ENCODE results near the gene STX7.

The STX7 gene

DNA sequence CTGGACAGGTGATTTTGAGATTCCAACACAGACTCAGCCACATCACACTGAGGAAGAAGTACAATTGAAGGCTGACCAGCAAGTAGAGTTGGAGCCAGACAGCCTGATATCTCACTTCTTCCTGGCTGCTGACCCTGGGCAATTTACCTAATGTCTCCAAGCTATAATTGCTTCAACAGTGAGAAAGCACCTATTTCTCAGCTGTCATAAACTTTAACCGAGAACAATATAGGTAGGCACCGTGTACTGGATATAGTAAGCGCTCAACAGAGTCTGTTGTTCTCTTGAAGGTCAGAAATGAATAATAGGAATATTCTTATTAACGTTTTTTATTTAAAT is 28.3 kb downstream of the STX7 start:
- TF ChIP-seq, protein P1, sequence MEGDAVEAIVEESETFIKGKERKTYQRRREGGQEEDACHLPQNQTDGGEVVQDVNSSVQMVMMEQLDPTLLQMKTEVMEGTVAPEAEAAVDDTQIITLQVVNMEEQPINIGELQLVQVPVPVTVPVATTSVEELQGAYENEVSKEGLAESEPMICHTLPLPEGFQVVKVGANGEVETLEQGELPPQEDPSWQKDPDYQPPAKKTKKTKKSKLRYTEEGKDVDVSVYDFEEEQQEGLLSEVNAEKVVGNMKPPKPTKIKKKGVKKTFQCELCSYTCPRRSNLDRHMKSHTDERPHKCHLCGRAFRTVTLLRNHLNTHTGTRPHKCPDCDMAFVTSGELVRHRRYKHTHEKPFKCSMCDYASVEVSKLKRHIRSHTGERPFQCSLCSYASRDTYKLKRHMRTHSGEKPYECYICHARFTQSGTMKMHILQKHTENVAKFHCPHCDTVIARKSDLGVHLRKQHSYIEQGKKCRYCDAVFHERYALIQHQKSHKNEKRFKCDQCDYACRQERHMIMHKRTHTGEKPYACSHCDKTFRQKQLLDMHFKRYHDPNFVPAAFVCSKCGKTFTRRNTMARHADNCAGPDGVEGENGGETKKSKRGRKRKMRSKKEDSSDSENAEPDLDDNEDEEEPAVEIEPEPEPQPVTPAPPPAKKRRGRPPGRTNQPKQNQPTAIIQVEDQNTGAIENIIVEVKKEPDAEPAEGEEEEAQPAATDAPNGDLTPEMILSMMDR (IDR thresholded peaks at IDR 0.05; ENCODE audit: low read depth, low read length) = no peak
- H3K4me3 ChIP-seq (ENCODE audit: low read depth, low read length) = no peak overlapping the region

DNA sequence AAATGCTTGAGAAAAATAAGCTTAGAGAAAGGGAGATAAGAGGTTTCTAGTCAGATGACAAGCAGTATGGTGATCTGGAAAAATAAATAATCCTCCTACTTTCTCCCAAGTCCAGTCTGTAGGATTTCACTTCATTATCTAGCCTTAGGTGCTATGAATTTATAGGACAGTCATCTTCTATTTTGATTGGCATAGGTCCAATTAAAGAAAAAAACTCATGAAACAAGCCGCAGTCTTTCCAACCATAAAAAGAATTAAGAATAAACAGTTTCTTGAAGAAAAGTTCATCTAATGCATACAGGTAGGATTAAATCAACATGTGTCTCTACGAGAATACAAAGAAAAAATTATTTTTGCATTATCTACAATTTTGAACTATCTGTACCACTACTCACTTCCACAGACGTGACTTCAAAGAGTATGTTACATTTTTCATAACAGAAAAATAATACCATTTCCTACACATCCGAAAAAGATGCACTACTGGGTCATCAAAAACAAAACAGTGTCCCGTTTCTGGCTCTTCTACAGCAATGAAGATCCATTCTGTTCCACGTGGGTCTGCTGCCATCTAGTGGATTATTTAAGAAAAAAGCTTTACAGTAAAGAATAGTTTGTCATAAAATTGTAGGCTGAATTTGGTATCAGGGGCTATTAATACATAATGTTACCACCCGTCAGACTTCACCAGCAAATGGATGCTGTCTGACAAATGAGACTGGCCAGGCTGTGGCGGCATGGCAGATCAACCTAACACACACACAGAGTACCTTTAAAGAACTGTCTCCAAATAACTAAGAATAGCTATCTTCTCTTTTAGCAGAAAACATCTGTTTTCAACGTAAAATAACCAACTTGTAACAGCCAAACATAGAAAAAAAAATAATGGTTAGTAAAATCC is 28.9 kb downstream of the STX7 start:
- TF ChIP-seq, protein P1 (IDR thresholded peaks at IDR 0.05; ENCODE audit: low read depth, low read length) = no peak
- H3K4me3 ChIP-seq (ENCODE audit: low read depth, low read length) = no peak overlapping the region

DNA sequence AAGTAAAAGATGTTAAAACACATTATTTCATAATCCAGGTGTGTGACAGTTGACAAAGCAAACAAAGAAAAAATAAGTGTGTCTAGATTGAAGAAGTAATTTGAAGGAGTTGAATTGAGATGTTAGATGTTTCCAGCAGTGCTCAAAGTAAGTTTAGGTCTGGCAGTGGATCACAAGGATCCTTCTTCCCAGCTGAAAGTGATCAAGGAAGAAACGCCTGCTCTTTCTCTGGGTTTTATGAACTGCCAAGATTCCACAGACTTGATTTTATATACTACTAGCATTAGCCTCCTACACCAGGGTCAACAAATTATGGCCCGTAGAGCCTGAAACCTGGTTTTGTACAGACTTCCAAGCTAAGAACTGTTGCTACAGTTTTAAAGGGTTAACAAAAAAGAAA is 30.3 kb downstream of the STX7 start:
- TF ChIP-seq, protein P1 (IDR thresholded peaks at IDR 0.05; ENCODE audit: low read depth, low read length) = no peak
- no peak overlapping the region for H3K4me3 ChIP-seq (ENCODE audit: low read depth, low read length)

DNA sequence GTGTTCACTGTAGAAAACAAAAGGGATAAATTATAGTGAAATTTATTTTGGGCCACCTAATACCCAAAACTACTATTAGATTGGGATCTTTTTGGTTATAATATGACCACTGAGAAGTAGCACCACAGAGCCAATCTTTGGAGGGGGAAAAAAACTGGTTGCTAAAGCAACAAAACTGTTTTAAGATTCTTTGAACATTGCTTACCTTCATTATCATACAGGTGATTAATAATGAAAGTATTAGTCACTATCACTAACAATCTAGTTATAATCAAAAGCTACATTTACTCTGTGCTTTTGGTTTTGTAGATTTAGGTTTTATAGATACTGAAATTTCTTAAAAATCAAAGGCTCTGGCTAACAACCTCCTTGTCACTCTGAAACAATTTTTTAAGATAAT is 31.7 kb downstream of the STX7 start:
- TF ChIP-seq, protein P1 (IDR thresholded peaks at IDR 0.05; ENCODE audit: low read depth, low read length) = no peak
- no peak overlapping the region for H3K4me3 ChIP-seq (ENCODE audit: low read depth, low read length)

DNA sequence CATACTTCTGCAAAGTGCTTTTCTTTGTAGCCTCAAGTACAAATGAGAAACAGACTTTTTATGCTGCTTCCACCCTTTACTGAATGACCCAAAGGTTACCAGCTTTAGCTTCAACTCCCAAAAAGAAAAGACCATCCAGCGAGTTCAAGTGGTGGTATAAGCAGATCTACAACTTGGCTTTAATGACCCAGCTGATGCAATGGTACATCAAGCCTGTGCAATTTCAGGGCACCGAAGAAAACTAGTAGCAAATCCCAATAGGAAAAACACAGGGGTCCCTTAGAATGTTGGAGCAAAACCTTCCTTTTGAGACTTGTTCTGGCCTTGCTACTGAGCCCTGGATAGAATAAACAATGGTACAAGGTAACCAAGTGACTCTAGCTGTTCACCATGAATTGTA is 33.8 kb downstream of the STX7 start:
- TF ChIP-seq, protein P1 (IDR thresholded peaks at IDR 0.05; ENCODE audit: low read depth, low read length) = no peak
- no peak overlapping the region for H3K4me3 ChIP-seq (ENCODE audit: low read depth, low read length)

DNA sequence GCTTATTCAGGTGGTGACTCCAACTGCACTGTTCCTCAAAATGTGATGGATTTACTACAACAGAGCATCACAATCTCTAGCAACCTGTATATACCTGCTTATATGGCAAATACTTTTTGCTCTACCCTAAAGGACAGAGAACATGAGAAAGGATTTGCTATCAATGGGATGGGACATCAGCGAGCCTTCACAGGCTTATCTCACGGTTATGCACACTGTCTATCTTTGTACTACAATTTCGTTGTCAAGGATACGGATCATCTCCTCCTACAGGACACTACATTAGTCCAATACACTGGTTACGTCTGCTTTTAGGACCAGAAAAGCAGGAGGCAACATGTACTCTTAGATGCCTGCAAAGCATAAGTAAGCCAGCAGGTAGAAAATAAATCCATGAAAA is 34.2 kb downstream of the STX7 start:
- no peak overlapping the region for H3K4me3 ChIP-seq (ENCODE audit: low read depth, low read length)
- TF ChIP-seq, protein P1 (IDR thresholded peaks at IDR 0.05; ENCODE audit: low read depth, low read length) = no peak

DNA sequence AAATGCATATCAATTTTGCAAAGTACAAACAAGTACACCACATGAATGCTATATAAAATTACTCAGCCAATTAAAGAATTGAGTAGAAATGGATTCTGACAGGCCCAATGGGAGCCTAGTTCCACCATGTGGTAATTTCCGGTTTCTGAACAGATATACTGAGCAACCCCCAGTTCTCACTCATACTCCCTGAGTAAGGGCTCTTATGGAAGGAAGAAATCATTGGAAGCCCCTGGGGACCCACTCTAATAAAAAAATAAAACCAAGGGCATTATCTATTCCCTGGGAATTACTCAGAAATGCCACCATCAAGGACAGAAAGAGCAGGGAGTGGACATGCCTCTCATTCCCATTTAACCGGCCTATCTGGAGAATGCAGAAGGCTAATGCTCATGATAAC is 34.6 kb downstream of the STX7 start:
- H3K4me3 ChIP-seq (ENCODE audit: low read depth, low read length) = no peak overlapping the region
- TF ChIP-seq, protein P1 (IDR thresholded peaks at IDR 0.05; ENCODE audit: low read depth, low read length) = no peak
